Brain microvascular endothelial cell (primary cell): Measurements from ENCODE around the gene SLC38A8.
A peak's percentile ranks its signal among the peaks of the same experiment; 100 is the strongest.

Experiments used
- DNase-seq: peaks from one replicate; pipeline ENCODE4 v3.0.0-alpha.2; 2020
- H3K27ac ChIP-seq: fragments of 250-450 bp; sonication (Bioruptor Pico); 2 replicates; pipeline ENCODE4 v1.5.1; 2020; ENCODE audit warnings: mild to moderate bottlenecking, moderate library complexity
- H3K27me3 ChIP-seq: fragments of 250-450 bp; sonication (Bioruptor Pico); replicated peaks from 2 replicates; pipeline ENCODE4 v1.5.1; 2020; ENCODE audit warnings: mild to moderate bottlenecking
- H3K36me3 ChIP-seq: fragments of 250-450 bp; sonication (Bioruptor Pico); replicated peaks from 2 replicates; pipeline ENCODE4 v1.5.1; 2020; ENCODE audit warnings: mild to moderate bottlenecking
- H3K4me3 ChIP-seq: 2 replicates; pipeline ENCODE4 v1.5.1; 2011; ENCODE audit warnings: low read depth, mild to moderate bottlenecking, control low read depth, low read length, moderate library complexity
- CTCF ChIP-seq: IDR thresholded peaks from 2 replicates; pipeline ENCODE4 v1.5.1; 2011; ENCODE audit warnings: low read depth, mild to moderate bottlenecking, moderate library complexity, low read length, control low read depth, inconsistent platforms; ENCODE audit errors: missing control alignments
- in situ Hi-C: cut with HindIII; loops from 2 replicates; pipeline ENCODE4 v1.10.0; 2017; ENCODE audit warnings: low sequenced_read_pairs, low pct_ligation_motif_present

The SLC38A8 gene

DNA sequence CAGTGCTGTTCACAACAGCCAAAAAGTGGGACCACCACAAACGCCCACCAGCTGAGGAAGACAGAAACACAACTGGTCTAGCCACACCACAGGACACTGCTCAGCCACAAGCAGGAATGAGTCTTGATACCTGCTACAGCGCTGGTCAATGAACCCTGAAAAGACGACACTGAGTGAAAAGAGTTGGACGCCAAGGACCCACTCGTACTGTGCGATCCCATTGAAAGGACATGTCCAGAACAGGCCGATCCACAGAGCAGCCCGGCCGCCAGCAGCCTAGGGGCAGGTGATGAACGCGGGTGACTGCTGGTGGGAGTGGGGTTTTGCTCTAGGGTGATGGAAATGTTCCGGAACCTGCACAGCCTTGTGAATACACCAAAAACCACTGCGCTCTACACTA is 10.6 kb upstream of the SLC38A8 start:
- peaks cover 48% of the 10 kb centered on the region for H3K36me3 ChIP-seq
- H3K27ac ChIP-seq: no peak overlapping the region
- no peaks in the 10 kb centered on the region for H3K27me3 ChIP-seq
- in situ Hi-C loops: no loop called here
- TF ChIP-seq CTCF: no peak
- H3K4me3 ChIP-seq: no peak overlapping the region
- no peak for DNase-seq

GRCh38 chr16:84052071-84052622 is 9.6 kb upstream of the SLC38A8 start:
- H3K36me3 ChIP-seq: peaks cover 37% of the 10 kb centered on the region
- H3K4me3 ChIP-seq: no peak overlapping the region
- no peaks in the 10 kb centered on the region for H3K27me3 ChIP-seq
- TF ChIP-seq CTCF: no peak
- DNase-seq: no peak
- in situ Hi-C loops: no loop called here
- H3K27ac ChIP-seq: no peak overlapping the region

GRCh38 chr16:84050316-84050715 is 7.7 kb upstream of the SLC38A8 start:
- no peak for DNase-seq
- H3K27ac ChIP-seq: no peak overlapping the region
- H3K27me3 ChIP-seq: no peaks in the 10 kb centered on the region
- in situ Hi-C loops: no loop called here
- H3K36me3 ChIP-seq: peaks cover 20% of the 10 kb centered on the region
- TF ChIP-seq CTCF: no peak
- H3K4me3 ChIP-seq: no peak overlapping the region

DNA sequence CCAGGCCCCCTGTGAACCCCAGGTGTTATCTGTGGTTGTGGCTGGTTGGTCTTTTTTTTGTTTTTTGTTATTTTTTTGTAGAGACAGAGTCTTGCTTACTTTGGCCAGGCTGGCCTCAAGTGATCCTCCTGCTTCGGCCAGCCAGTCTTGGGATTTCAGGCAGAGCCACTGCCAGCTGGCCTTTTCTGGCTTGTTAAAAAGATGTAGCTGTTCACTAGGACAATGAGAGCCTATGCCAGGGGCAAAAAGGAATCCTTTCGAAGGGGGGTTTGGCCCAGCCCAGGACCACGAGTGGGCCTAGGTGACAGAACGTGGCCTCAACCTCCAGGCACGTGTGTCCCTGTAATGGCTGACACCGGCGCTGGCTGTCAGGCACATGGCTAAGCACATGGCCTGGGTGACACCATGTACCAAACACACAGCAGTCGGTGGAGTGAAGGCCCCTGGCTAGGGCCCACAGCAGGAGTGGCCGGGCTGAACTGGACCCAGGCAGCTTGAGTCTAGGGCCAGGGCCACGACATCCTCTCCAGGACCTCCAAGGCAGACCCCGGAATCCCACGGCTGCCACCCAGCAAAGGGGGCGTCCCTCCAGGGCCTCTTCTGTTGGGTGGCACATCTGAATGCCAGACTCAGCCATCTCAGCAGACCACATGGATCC is 6.9 kb upstream of the SLC38A8 start:
- Histone ChIP-seq H3K27ac (no peak overlapping the region), H3K27me3 (no peaks in the 10 kb centered on the region), H3K4me3 (no peak overlapping the region), H3K36me3 (peaks cover 15% of the 10 kb centered on the region)
- no peak for TF ChIP-seq CTCF
- DNase-seq: no peak
- in situ Hi-C loops: no loop called here

DNA sequence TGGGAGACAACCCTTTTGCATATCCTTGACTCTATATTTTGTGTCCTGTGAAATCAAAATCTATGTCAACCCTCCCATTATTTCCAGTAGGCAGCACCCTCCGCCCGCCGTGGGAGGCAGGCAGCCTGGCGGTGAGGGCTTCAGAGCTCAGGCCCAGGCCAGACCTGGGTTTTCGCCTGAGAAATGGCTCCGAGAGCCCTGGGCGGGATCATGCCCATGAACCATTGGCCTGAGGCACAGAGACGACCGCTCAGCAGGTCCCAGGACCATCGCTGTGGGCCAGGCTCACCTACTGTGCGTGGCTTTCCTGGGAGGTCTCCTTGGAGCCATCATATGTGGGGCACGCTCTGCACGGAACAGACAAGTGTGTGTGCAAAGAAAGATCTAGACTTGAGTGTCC is 6.3 kb upstream of the SLC38A8 start:
- TF ChIP-seq CTCF: no peak
- peaks cover 3% of the 10 kb centered on the region for H3K27me3 ChIP-seq
- in situ Hi-C loops: no loop called here
- no peak overlapping the region for H3K4me3 ChIP-seq
- DNase-seq: no peak
- no peak overlapping the region for H3K27ac ChIP-seq
- H3K36me3 ChIP-seq: peaks cover 9% of the 10 kb centered on the region

GRCh38 chr16:84048270-84048669 is 5.7 kb upstream of the SLC38A8 start:
- no peak overlapping the region for H3K27ac ChIP-seq
- in situ Hi-C loops: no loop called here
- H3K36me3 ChIP-seq: peaks cover 4% of the 10 kb centered on the region
- DNase-seq: no peak
- peaks cover 7% of the 10 kb centered on the region for H3K27me3 ChIP-seq
- H3K4me3 ChIP-seq: no peak overlapping the region
- peak; percentile 30 for TF ChIP-seq CTCF
